ENCODE results near the gene OLFML2B.

The OLFML2B gene

DNA sequence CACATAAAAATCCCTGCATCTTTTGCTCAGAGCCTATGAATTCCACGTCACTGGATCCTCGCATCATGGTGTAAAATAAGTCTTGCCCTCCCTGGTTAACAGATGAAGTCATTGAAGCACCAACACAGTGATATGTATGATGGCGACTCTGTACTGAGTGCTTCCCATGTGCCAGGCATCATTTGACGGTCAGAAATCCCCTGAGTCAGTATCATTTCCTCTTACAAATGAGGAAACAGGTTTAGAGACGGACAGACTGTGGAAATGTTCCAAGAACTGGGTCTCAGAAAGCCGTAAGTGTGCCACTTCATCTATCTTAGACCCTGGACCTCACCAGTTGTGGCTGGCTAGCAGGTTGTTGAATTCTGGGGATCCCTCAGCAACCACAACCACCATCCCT, 5.1 kb upstream of the OLFML2B start:
- Histone ChIP-seq H3K79me2 (ENCODE audit: control insufficient read depth, low read length) (no peaks in the 10 kb centered on the region), H3K27me3 (ENCODE audit: control insufficient read depth, low read length) (peaks cover 63% of the 10 kb centered on the region), H3K27ac (ENCODE audit: low read depth, low read length) (no peak overlapping the region), H4K20me1 (ENCODE audit: control insufficient read depth, insufficient read depth, low read depth, low read length) (no peaks in the 10 kb centered on the region), H3K4me2 (ENCODE audit: low read length) (no peak overlapping the region), H3K4me1 (ENCODE audit: control insufficient read depth, low read length) (peaks cover 4% of the 10 kb centered on the region; the same call in 1 of the 2 replicates), H3K9me2 (replicated peaks; ENCODE audit: control insufficient read depth, low read length) (no peaks in the 10 kb centered on the region), H3F3A (ENCODE audit: control insufficient read depth, insufficient read depth) (no peaks in the 10 kb centered on the region), H3K4me3 (ENCODE audit: low read length) (no peak overlapping the region), H3K36me3 (ENCODE audit: control insufficient read depth, low read length) (no peaks in the 10 kb centered on the region), H3K9me3 (ENCODE audit: control insufficient read depth, insufficient read depth, low read length) (no peaks in the 10 kb centered on the region)
- TF ChIP-seq EZH2phosphoT487 (IDR thresholded peaks at IDR 0.05; ENCODE audit: borderline replicate concordance, low read length), result no peak
- TF ChIP-seq, protein P1, sequence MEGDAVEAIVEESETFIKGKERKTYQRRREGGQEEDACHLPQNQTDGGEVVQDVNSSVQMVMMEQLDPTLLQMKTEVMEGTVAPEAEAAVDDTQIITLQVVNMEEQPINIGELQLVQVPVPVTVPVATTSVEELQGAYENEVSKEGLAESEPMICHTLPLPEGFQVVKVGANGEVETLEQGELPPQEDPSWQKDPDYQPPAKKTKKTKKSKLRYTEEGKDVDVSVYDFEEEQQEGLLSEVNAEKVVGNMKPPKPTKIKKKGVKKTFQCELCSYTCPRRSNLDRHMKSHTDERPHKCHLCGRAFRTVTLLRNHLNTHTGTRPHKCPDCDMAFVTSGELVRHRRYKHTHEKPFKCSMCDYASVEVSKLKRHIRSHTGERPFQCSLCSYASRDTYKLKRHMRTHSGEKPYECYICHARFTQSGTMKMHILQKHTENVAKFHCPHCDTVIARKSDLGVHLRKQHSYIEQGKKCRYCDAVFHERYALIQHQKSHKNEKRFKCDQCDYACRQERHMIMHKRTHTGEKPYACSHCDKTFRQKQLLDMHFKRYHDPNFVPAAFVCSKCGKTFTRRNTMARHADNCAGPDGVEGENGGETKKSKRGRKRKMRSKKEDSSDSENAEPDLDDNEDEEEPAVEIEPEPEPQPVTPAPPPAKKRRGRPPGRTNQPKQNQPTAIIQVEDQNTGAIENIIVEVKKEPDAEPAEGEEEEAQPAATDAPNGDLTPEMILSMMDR (IDR thresholded peaks at IDR 0.05; ENCODE audit: low read depth, low read length, poor library complexity, severe bottlenecking), result no peak

DNA sequence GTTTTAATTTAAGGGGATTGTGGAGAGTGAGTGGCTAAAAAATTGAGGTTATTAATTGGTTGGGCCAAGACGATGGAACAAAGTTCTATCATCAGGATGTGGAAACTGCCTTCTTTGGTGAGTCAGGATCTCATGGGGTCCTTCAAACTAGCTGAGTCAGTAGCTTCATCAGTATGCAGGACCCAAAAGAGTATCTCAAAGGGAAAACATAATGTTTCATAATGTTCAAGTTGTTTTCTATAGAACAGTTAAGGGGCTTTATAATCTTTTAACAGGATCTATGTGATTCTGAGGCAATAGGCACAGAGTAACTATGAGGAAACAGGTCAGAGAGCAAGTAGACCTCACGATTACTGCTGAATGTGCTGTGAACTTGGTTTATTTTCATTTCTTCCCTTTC, 3.2 kb upstream of the OLFML2B start:
- peaks cover 4% of the 10 kb centered on the region; the same call in 1 of the 2 replicates for H3K4me1 ChIP-seq (ENCODE audit: control insufficient read depth, low read length)
- H3K27ac ChIP-seq (ENCODE audit: low read depth, low read length), result no peak overlapping the region
- peaks cover 63% of the 10 kb centered on the region for H3K27me3 ChIP-seq (ENCODE audit: control insufficient read depth, low read length)
- TF ChIP-seq, protein P1 (IDR thresholded peaks at IDR 0.05; ENCODE audit: low read depth, low read length, poor library complexity, severe bottlenecking), result no peak
- no peak for TF ChIP-seq EZH2phosphoT487 (IDR thresholded peaks at IDR 0.05; ENCODE audit: borderline replicate concordance, low read length)
- no peaks in the 10 kb centered on the region for H3K79me2 ChIP-seq (ENCODE audit: control insufficient read depth, low read length)
- no peaks in the 10 kb centered on the region for H3K9me3 ChIP-seq (ENCODE audit: control insufficient read depth, insufficient read depth, low read length)
- no peaks in the 10 kb centered on the region for H4K20me1 ChIP-seq (ENCODE audit: control insufficient read depth, insufficient read depth, low read depth, low read length)
- H3F3A ChIP-seq (ENCODE audit: control insufficient read depth, insufficient read depth), result no peaks in the 10 kb centered on the region
- H3K4me2 ChIP-seq (ENCODE audit: low read length), result no peak overlapping the region
- H3K9me2 ChIP-seq (replicated peaks; ENCODE audit: control insufficient read depth, low read length), result no peaks in the 10 kb centered on the region
- no peaks in the 10 kb centered on the region for H3K36me3 ChIP-seq (ENCODE audit: control insufficient read depth, low read length)
- no peak overlapping the region for H3K4me3 ChIP-seq (ENCODE audit: low read length)

DNA sequence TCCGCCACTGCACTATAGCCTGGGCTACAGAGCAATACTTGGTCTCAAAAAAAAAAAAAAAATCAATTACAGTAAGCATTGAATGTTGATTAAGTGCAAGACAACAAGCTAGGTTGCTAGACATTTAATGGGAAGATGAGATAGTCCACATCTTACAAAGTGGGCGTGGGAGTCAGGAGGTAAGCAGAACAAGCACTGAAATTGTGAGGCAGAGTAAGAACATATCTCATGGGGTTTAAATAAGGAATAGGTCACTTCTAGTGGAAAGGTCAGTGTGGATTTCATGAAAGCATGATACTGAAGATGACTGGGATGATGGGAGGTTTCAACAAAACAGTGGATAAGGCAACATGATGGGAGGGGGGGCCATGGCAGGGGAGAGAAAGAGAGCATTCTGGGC, 1.9 kb upstream of the OLFML2B start:
- no peak overlapping the region for H3K4me2 ChIP-seq (ENCODE audit: low read length)
- no peaks in the 10 kb centered on the region for H3K36me3 ChIP-seq (ENCODE audit: control insufficient read depth, low read length)
- H3K79me2 ChIP-seq (ENCODE audit: control insufficient read depth, low read length), result no peaks in the 10 kb centered on the region
- H3K4me1 ChIP-seq (ENCODE audit: control insufficient read depth, low read length), result peaks cover 4% of the 10 kb centered on the region; the same call in 1 of the 2 replicates
- H4K20me1 ChIP-seq (ENCODE audit: control insufficient read depth, insufficient read depth, low read depth, low read length), result no peaks in the 10 kb centered on the region
- H3K4me3 ChIP-seq (ENCODE audit: low read length), result no peak overlapping the region
- H3F3A ChIP-seq (ENCODE audit: control insufficient read depth, insufficient read depth), result no peaks in the 10 kb centered on the region
- no peaks in the 10 kb centered on the region for H3K9me3 ChIP-seq (ENCODE audit: control insufficient read depth, insufficient read depth, low read length)
- peaks cover 56% of the 10 kb centered on the region for H3K27me3 ChIP-seq (ENCODE audit: control insufficient read depth, low read length)
- TF ChIP-seq, protein P1 (IDR thresholded peaks at IDR 0.05; ENCODE audit: low read depth, low read length, poor library complexity, severe bottlenecking), result no peak
- no peak for TF ChIP-seq EZH2phosphoT487 (IDR thresholded peaks at IDR 0.05; ENCODE audit: borderline replicate concordance, low read length)
- no peaks in the 10 kb centered on the region for H3K9me2 ChIP-seq (replicated peaks; ENCODE audit: control insufficient read depth, low read length)
- H3K27ac ChIP-seq (ENCODE audit: low read depth, low read length), result no peak overlapping the region
